H1 (cell line): Measurements from ENCODE around the gene CDK5RAP2. TPM values are rescaled to one million over a fixed set of nuclear protein-coding genes. Genes with fewer than 3 reads are reported as not detected.

Experiments used
- CTCF ChIA-PET: fragments of 300-600 bp; sonication (Branson Sonifier 250); formaldehyde crosslinking; loops from one replicate; lab custom pipeline; 2021; ENCODE audit not compliant: partially characterized antibody; lab: Charles Lee
- POLR2A ChIA-PET: fragments of 300-600 bp; sonication (Branson Sonifier 250); formaldehyde crosslinking; loops from one replicate; lab custom pipeline; 2021; ENCODE audit warnings: inconsistent platforms; ENCODE audit not compliant: partially characterized antibody; lab: Charles Lee
- DNase-seq, 2 experiments: peaks; one replicate each; pipeline versions ENCODE4 v3.0.0 to v3.0.0-alpha.2; 2010 to 2022; ENCODE audit warnings: low spot score in 2 of 2, low read depth in 1 of 2, mixed read lengths in 1 of 2
- FAIRE-seq: peaks from 2 replicates; lab custom pipeline; 2011; peaks lifted over from hg19 to GRCh38; lab: Jason Lieb, UNC
- H2AFZ ChIP-seq: 2 replicates; pipeline ENCODE4 v1.8.1; 2012; ENCODE audit warnings: low read length, inconsistent platforms
- H2AK5ac ChIP-seq: 2 replicates; pipeline ENCODE4 v1.6.1; 2013; ENCODE audit warnings: low read depth, low read length
- H2BK120ac ChIP-seq: replicated peaks from 2 replicates; pipeline ENCODE3; 2013; ENCODE audit warnings: low read depth, low read length, inconsistent platforms
- H2BK12ac ChIP-seq: 2 replicates; pipeline ENCODE4 v1.6.1; 2013; ENCODE audit warnings: low read depth, low read length
- H2BK15ac ChIP-seq: 2 replicates; pipeline ENCODE4 v1.6.1; 2013; ENCODE audit warnings: low read length
- H2BK20ac ChIP-seq: 2 replicates; pipeline ENCODE4 v1.6.1; 2013; ENCODE audit warnings: low read length
- H2BK5ac ChIP-seq: 2 replicates; pipeline ENCODE4 v1.6.1; 2013; ENCODE audit warnings: low read depth, low read length
- H3K14ac ChIP-seq: 2 replicates; pipeline ENCODE4 v1.6.1; 2013; ENCODE audit warnings: inconsistent platforms; ENCODE audit not compliant: insufficient read length
- H3K18ac ChIP-seq: 2 replicates; pipeline ENCODE4 v1.6.1; 2013; ENCODE audit warnings: low read length; ENCODE audit errors: extremely low read depth
- H3K23ac ChIP-seq: 2 replicates; pipeline ENCODE4 v1.6.1; 2013; ENCODE audit warnings: inconsistent platforms; ENCODE audit not compliant: insufficient read length
- H3K23me2 ChIP-seq: 2 replicates; pipeline ENCODE4 v1.6.1; 2013; ENCODE audit warnings: low read depth, low read length
- H3K27ac ChIP-seq: 2 replicates; pipeline ENCODE4 v1.6.1; 2011; ENCODE audit warnings: low read depth, low read length, inconsistent platforms
- H3K27me3 ChIP-seq, 4 experiments: replicated peaks in 1 of 4; 1 replicate in 1 of 4; 2 replicates in 3 of 4; pipeline versions ENCODE4 v1.6.1 to v1.8.1; 2011 to 2013; ENCODE audit warnings: low read length in 3 of 4, mild to moderate bottlenecking in 3 of 4, inconsistent platforms in 2 of 4, mixed read lengths in 2 of 4, moderate library complexity in 1 of 4; ENCODE audit not compliant: control insufficient read depth in 3 of 4, insufficient read depth in 3 of 4; ENCODE audit errors: extremely low read depth in 1 of 4
- H3K36me3 ChIP-seq, 4 experiments: 2 replicates each; pipeline versions ENCODE4 v1.6.1 to v1.8.1; 2011 to 2013; ENCODE audit warnings: mild to moderate bottlenecking in 4 of 4, low read length in 3 of 4, moderate library complexity in 2 of 4, control low read depth in 1 of 4, inconsistent platforms in 1 of 4; ENCODE audit not compliant: insufficient read depth in 4 of 4, control insufficient read depth in 2 of 4
- H3K4ac ChIP-seq: replicated peaks from 2 replicates; pipeline ENCODE3; 2013; ENCODE audit warnings: low read length, low read depth, mixed read lengths, inconsistent platforms; ENCODE audit not compliant: insufficient read length
- H3K4me1 ChIP-seq, 4 experiments: replicated peaks in 1 of 4; 1 replicate in 1 of 4; 2 replicates in 3 of 4; pipeline versions ENCODE4 v1.6.1 to v1.8.1; 2011 to 2013; ENCODE audit warnings: low read length in 3 of 4, inconsistent platforms in 2 of 4, mixed read lengths in 1 of 4; ENCODE audit not compliant: insufficient read depth in 4 of 4, control insufficient read depth in 3 of 4
- H3K4me2 ChIP-seq, 2 experiments: 2 replicates each; pipeline versions ENCODE4 v1.6.1 to v1.8.1; 2011 to 2013; ENCODE audit warnings: low read depth in 2 of 2, low read length in 2 of 2, control low read depth in 1 of 2, inconsistent platforms in 1 of 2, mild to moderate bottlenecking in 1 of 2; ENCODE audit not compliant: insufficient read depth in 1 of 2
- H3K4me3 ChIP-seq, 4 experiments: fragments of 200-600, 300-600 bp in 1 of 4; sonication (generic), shearing (Covaris generic), sonication (Bioruptor Twin) in 1 of 4; 2 replicates each; pipeline versions ENCODE4 v1.5.1 to v1.8.1; 2011 to 2016; ENCODE audit warnings: low read length in 4 of 4, low read depth in 3 of 4, control low read depth in 2 of 4, inconsistent platforms in 2 of 4, mild to moderate bottlenecking in 2 of 4, mixed read lengths in 1 of 4, moderate library complexity in 1 of 4; ENCODE audit not compliant: insufficient read depth in 2 of 4; ENCODE audit errors: extremely low read depth in 1 of 4
- H3K56ac ChIP-seq: replicated peaks from 2 replicates; pipeline ENCODE3; 2013; ENCODE audit warnings: low read depth, mild to moderate bottlenecking, mixed read lengths, low read length, inconsistent platforms; ENCODE audit not compliant: insufficient read length
- H3K79me1 ChIP-seq: 2 replicates; pipeline ENCODE4 v1.6.1; 2013; ENCODE audit warnings: low read depth, low read length, control low read depth
- H3K79me2 ChIP-seq, 2 experiments: 2 replicates each; pipeline versions ENCODE4 v1.6.1 to v1.8.1; 2012 to 2013; ENCODE audit warnings: low read length in 2 of 2, mild to moderate bottlenecking in 2 of 2, inconsistent platforms in 1 of 2; ENCODE audit not compliant: insufficient read depth in 2 of 2, control insufficient read depth in 1 of 2
- H3K9ac ChIP-seq, 4 experiments: replicated peaks in 1 of 4; 1 replicate in 1 of 4; 2 replicates in 3 of 4; pipeline versions ENCODE4 v1.6.1 to v1.8.1; 2011 to 2013; ENCODE audit warnings: low read depth in 3 of 4, low read length in 3 of 4, control low read depth in 2 of 4, mild to moderate bottlenecking in 2 of 4, moderate library complexity in 2 of 4, inconsistent platforms in 1 of 4; ENCODE audit errors: extremely low read depth in 1 of 4
- H3K9me3 ChIP-seq, 2 experiments: 2 replicates each; pipeline versions ENCODE4 v1.6.1 to v1.8.1; 2012 to 2013; ENCODE audit warnings: mild to moderate bottlenecking in 2 of 2, moderate library complexity in 2 of 2, control low read depth in 1 of 2, inconsistent platforms in 1 of 2, low read depth in 1 of 2, low read length in 1 of 2, mixed read lengths in 1 of 2; ENCODE audit not compliant: insufficient read depth in 2 of 2
- H4K20me1 ChIP-seq, 2 experiments: replicated peaks in 1 of 2; 2 replicates each; pipeline versions ENCODE3 to v1.8.1; 2011 to 2013; ENCODE audit warnings: inconsistent platforms in 2 of 2, low read length in 2 of 2, mild to moderate bottlenecking in 1 of 2; ENCODE audit not compliant: insufficient read depth in 2 of 2, control insufficient read depth in 1 of 2
- H4K5ac ChIP-seq: 2 replicates; pipeline ENCODE4 v1.6.1; 2013; ENCODE audit warnings: low read length, low read depth, mixed read lengths, inconsistent platforms; ENCODE audit not compliant: insufficient read length
- H4K8ac ChIP-seq: 2 replicates; pipeline ENCODE4 v1.8.0; 2013; ENCODE audit warnings: mild to moderate bottlenecking, moderate library complexity, low read length, inconsistent platforms; ENCODE audit not compliant: insufficient read depth; ENCODE audit errors: extremely low read depth
- H4K91ac ChIP-seq: replicated peaks from 2 replicates; pipeline ENCODE3; 2013; ENCODE audit warnings: low read length, mixed read lengths, inconsistent platforms; ENCODE audit not compliant: insufficient read length
- ASH2L ChIP-seq: fragments of 200-600, 300-600 bp; sonication (generic); IDR thresholded peaks from one replicate; pipeline ENCODE4 v1.7.1; 2017; ENCODE audit warnings: low read length
- FOSL1 ChIP-seq: IDR thresholded peaks from 2 replicates; pipeline ENCODE4 v1.6.1; 2011; ENCODE audit warnings: mild to moderate bottlenecking, low read depth, low read length, moderate library complexity; ENCODE audit not compliant: insufficient read depth
- HDAC2 ChIP-seq, 2 experiments: fragments of 300-600 bp in 1 of 2; sonication (generic) in 1 of 2; IDR thresholded peaks; 2 replicates each; pipeline ENCODE4 v1.6.1; 2011 to 2012; ENCODE audit warnings: low read depth in 2 of 2, low read length in 2 of 2, mild to moderate bottlenecking in 2 of 2, moderate library complexity in 2 of 2, borderline replicate concordance in 1 of 2, inconsistent platforms in 1 of 2
- RNF2 ChIP-seq: fragments of 200-900, 300-1000 bp; sonication (generic); IDR thresholded peaks from 2 replicates; pipeline ENCODE4 v1.7.1; 2016; ENCODE audit warnings: borderline replicate concordance, low read depth, mild to moderate bottlenecking, antibody characterized with exemption, low read length; ENCODE audit not compliant: poor library complexity, severe bottlenecking; ENCODE audit errors: missing control alignments
- SAP30 ChIP-seq: fragments of 300-600 bp; sonication (generic); IDR thresholded peaks from 2 replicates; pipeline ENCODE4 v1.7.1; 2012; ENCODE audit warnings: low read length, moderate library complexity, mild to moderate bottlenecking, inconsistent platforms; ENCODE audit not compliant: insufficient read depth, insufficient replicate concordance
- TBP ChIP-seq: IDR thresholded peaks from 2 replicates; pipeline ENCODE4 v1.6.1; 2011; ENCODE audit warnings: low read depth, low read length, improper control_type of control experiment
- TEAD4 ChIP-seq: IDR thresholded peaks from 2 replicates; pipeline ENCODE4 v1.6.1; 2012; ENCODE audit warnings: low read depth, low read length, inconsistent platforms, mixed read lengths
- WGBS, 2 experiments: shearing (Covaris generic) in 1 of 2; methylation state at CpG; one replicate each; pipeline versions ENCODE4 v1.1.6 to v1.1.7; 2013 to 2015; ENCODE audit warnings: low lambda C conversion rate in 2 of 2, mixed read lengths in 2 of 2, inconsistent platforms in 1 of 2, low coverage in 1 of 2, missing lambda C conversion rate in 1 of 2; ENCODE audit not compliant: insufficient replicate concordance in 2 of 2, insufficient coverage in 1 of 2, insufficient read length in 1 of 2; ENCODE audit errors: extremely low coverage in 1 of 2, missing lambda C conversion rate in 1 of 2; 5-methylcytosine and 5-hydroxymethylcytosine counted together
- polyA plus RNA-seq, 7 experiments: library from polyadenylated mRNA; depleted of rRNA in 3 of 7; stranded (reverse) in 5 of 7; unstranded in 2 of 7; fragments of >200 nt in 5 of 7; fragments of 200-250 nt in 2 of 7; gene quantifications; 1 replicate in 5 of 7; 2 replicates in 1 of 7; 4 replicates in 1 of 7; pipeline versions ENCODE4 v1.2.1 to v1.2.3, GENCODE V29; 2011 to 2013; ENCODE audit warnings: missing spikeins in 2 of 7, mixed read lengths in 2 of 7
- total RNA-seq: library from RNA; stranded (reverse); fragmentation: NEBNext Ultra II Directional; extraction: Animal tissue kit (Norgen Biotek cat#: 25700); gene quantifications from 2 replicates; pipeline ENCODE4 v1.2.1, GENCODE V29; 2021

CDK5RAP2 gene
- total and polyA plus RNA-seq, 2 of the 8 experiments (the other 6 are each of a cell fraction or from before 2014, with no cell fraction given): 19.8 to 49.4 TPM

DNA sequence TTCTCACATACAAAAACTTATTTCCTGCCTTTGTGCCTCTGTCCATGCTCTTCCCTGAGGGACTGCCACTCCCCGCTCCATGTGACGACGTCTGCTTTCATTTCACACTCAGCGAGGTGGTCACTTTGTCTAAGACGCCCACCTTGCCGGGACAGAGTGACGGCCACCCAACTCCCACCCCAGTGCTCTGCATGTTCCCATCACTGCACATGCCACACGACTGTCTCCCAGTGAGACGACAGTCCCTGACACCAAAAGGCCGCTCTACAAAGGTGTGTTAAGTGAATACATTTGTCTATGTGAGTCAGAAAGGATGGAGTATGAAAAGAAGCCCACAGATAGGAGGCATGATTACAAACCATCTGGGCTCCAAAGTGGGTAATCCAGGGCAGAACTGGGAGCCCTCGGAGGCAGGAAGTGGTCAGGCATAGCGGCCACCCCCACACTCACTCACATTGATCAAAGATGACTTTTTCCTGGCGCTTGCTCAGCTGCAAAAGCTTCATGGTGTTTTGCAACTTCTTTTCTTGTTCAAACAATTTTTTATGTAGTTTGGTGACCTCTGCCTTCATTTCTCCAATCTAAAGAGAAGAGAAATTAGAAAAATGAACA is 185.8 kb downstream of the CDK5RAP2 start:
- Histone ChIP-seq H3K4me1 (no peaks in the 10 kb centered on the region), H3K14ac (no peak overlapping the region), H2BK15ac (no peak overlapping the region), H3K27me3 (no peaks in the 10 kb centered on the region), H3K4me2 (no peak overlapping the region), H3K4me3 (no peak overlapping the region), H3K9ac (no peak overlapping the region), H2BK120ac (no peak overlapping the region), H4K5ac (no peak overlapping the region), H2AFZ (no peak overlapping the region), H3K9me3 (no peaks in the 10 kb centered on the region), H4K8ac (no peak overlapping the region), H3K79me2 (no peaks in the 10 kb centered on the region), H3K23me2 (no peaks in the 10 kb centered on the region), H2AK5ac (no peak overlapping the region), H3K56ac (no peak overlapping the region), H2BK12ac (no peak overlapping the region), H3K23ac (no peak overlapping the region)
- CTCF ChIA-PET: interaction anchor here (1.6 kb wide), 1 partner anchor 10 kb away, joined by 4 read pairs; no protein-coding TSS in a partner anchor
- FAIRE-seq: no peak
- no peak for TF ChIP-seq SAP30
- no peak for TF ChIP-seq RNF2
- TF ChIP-seq ASH2L: no peak
- no peak for TF ChIP-seq TEAD4
- TF ChIP-seq TBP: no peak
- no peak for TF ChIP-seq HDAC2 (IDR thresholded peaks at IDR 0.05; ENCODE audit: borderline replicate concordance in 1 of 2, low read depth in 2 of 2, low read length in 2 of 2)
- no peak for TF ChIP-seq FOSL1
- TF ChIP-seq, all 59 proteins: peak for 0
- Histone ChIP-seq H4K20me1 (no peaks in the 10 kb centered on the region), H4K91ac (no peak overlapping the region), H3K18ac (no peak overlapping the region), H2BK20ac (no peak overlapping the region), H3K27ac (no peak overlapping the region), H3K4ac (no peak overlapping the region), H2BK5ac (no peak overlapping the region), H3K36me3 (peaks cover 21 to 72% (median 46%) of the 10 kb centered on the region in 4 experiments), H3K79me1 (no peaks in the 10 kb centered on the region; the same call in 1 of the 2 replicates)
- POLR2A ChIA-PET: no interaction called here
- WGBS, 2 experiments: 92% methylated on average over 13 of the region's 13 CpGs; no CpG with 5 or more reads in 1 of the 2 experiments
- no peak for DNase-seq
